Prostate gland (tissue), 2 donors: ENCODE data around the gene TMEM204. TPM values are rescaled to one million over a fixed set of nuclear protein-coding genes. Genes with fewer than 3 reads are reported as not detected.

Source experiments
- DNase-seq: peaks from one replicate; pipeline ENCODE4 v3.0.0-alpha.2; 2019; ENCODE audit warnings: low spot score
- H3K27ac ChIP-seq, 2 donors: fragments of 200-600 bp; sonication (generic); 2 replicates each; pipeline ENCODE4 v1.5.1; 2017 to 2019
- H3K27me3 ChIP-seq: fragments of 200-600 bp; sonication (generic); replicated peaks from 2 replicates; pipeline ENCODE4 v1.5.1; 2019; ENCODE audit not compliant: insufficient read depth
- H3K36me3 ChIP-seq, 2 donors: fragments of 200-600 bp; sonication (generic); 1 replicate in 1 of 2; 2 replicates in 1 of 2; pipeline versions ENCODE4 v1.5.1 to v1.8.1; 2017 to 2019
- H3K4me1 ChIP-seq: fragments of 200-600 bp; sonication (generic); replicated peaks from 2 replicates; pipeline ENCODE4 v1.5.1; 2019
- H3K4me3 ChIP-seq, 2 donors: fragments of 200-600 bp; sonication (generic); 2 replicates each; pipeline ENCODE4 v1.5.1; 2017 to 2019
- H3K9me3 ChIP-seq: fragments of 200-600 bp; sonication (generic); 2 replicates; pipeline ENCODE4 v1.5.1; 2017
- POLR2A ChIP-seq: fragments of 450-650 bp; IDR thresholded peaks from one replicate; pipeline ENCODE4 v1.6.1; 2016; ENCODE audit warnings: antibody characterized with exemption, mild to moderate bottlenecking
- POLR2AphosphoS5 ChIP-seq: sonication (generic); formaldehyde crosslinking; IDR thresholded peaks from one replicate; pipeline ENCODE4 v1.6.1; 2017; ENCODE audit warnings: antibody characterized with exemption
- WGBS: methylation state at CpG from one replicate; pipeline ENCODE4 v1.1.5; 2018; 5-methylcytosine and 5-hydroxymethylcytosine counted together
- intact Hi-C: fragments of 100-400 bp; cut with DNase I; formaldehyde crosslinking; loops from one replicate; pipeline ENCODE4 v1.14.2; 2022
- total RNA-seq, 2 donors: library from RNA; depleted of rRNA; stranded (reverse); fragments of >200 nt; gene quantifications; one replicate each; pipeline ENCODE4 v1.1.0, GENCODE V29; 2016
- TF ChIP-seq, protein P1 (sequence below), 4 experiments: fragments of 200-600 bp in 2 of 4; fragments of 450-650 bp in 2 of 4; sonication (generic) in 2 of 4; IDR thresholded peaks; 1 replicate in 3 of 4; 2 replicates in 1 of 4; pipeline ENCODE4 v1.5.1; 2016 to 2019; ENCODE audit warnings: antibody characterized with exemption in 4 of 4, mild to moderate bottlenecking in 2 of 4, moderate library complexity in 2 of 4

Gene TMEM204
- total RNA-seq, 2 donors from 2014 or later, result 20.7 to 33.9 TPM

- no peak overlapping the region for H3K4me3 ChIP-seq
- peaks cover 0 to 4% of the 10 kb centered on the region in 2 donors for H3K36me3 ChIP-seq
- no peak for DNase-seq
- no peaks in the 10 kb centered on the region for H3K9me3 ChIP-seq
- 84% methylated on average over 15 of the region's 15 CpGs for WGBS
- intact Hi-C loops, result no loop called here
- TF ChIP-seq POLR2A (no peak), POLR2AphosphoS5 (no peak)
- TF ChIP-seq, protein P1, sequence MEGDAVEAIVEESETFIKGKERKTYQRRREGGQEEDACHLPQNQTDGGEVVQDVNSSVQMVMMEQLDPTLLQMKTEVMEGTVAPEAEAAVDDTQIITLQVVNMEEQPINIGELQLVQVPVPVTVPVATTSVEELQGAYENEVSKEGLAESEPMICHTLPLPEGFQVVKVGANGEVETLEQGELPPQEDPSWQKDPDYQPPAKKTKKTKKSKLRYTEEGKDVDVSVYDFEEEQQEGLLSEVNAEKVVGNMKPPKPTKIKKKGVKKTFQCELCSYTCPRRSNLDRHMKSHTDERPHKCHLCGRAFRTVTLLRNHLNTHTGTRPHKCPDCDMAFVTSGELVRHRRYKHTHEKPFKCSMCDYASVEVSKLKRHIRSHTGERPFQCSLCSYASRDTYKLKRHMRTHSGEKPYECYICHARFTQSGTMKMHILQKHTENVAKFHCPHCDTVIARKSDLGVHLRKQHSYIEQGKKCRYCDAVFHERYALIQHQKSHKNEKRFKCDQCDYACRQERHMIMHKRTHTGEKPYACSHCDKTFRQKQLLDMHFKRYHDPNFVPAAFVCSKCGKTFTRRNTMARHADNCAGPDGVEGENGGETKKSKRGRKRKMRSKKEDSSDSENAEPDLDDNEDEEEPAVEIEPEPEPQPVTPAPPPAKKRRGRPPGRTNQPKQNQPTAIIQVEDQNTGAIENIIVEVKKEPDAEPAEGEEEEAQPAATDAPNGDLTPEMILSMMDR (IDR thresholded peaks at IDR 0.05), result no peak
- no peak overlapping the region for H3K27ac ChIP-seq
- H3K4me1 ChIP-seq, result no peaks in the 10 kb centered on the region
- no peaks in the 10 kb centered on the region for H3K27me3 ChIP-seq
Observed at GRCh38 chr16:1583180-1583579, 49.7 kb downstream of the TMEM204 start.

- H3K36me3 ChIP-seq, result peaks cover 0 to 12% of the 10 kb centered on the region in 2 donors
- TF ChIP-seq, protein P1 (IDR thresholded peaks at IDR 0.05), result no peak
- TF ChIP-seq POLR2AphosphoS5 (no peak), POLR2A (no peak)
- H3K9me3 ChIP-seq, result no peaks in the 10 kb centered on the region
- no peaks in the 10 kb centered on the region for H3K27me3 ChIP-seq
- H3K4me3 ChIP-seq, result no peak overlapping the region
- H3K27ac ChIP-seq, result no peak overlapping the region
- intact Hi-C loops, result no loop called here
- DNase-seq, result no peak
- 81% methylated on average over 8 of the region's 8 CpGs for WGBS
- no peaks in the 10 kb centered on the region for H3K4me1 ChIP-seq
Observed at GRCh38 chr16:1584926-1585484, 51.5 kb downstream of the TMEM204 start.

DNA sequence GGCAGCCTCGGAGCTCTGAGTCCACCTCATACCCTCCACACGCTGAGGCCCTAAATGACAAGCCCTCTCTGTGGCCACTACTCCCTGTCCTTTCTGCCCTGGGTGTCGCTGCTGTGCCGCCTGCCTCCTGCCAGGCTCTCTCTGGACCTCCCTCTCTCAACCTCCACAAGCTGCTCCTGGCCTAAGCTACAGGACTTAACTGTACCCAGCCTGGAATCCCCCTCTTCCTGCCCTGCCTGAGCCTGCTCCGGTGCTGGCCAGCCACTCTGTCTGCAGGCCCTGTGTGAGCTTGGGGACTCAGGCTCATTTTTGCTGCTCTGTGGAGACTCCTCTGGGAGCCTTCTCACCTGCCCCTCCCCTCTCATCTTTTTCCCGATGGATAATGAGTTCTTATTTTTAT is 56.9 kb downstream of the TMEM204 start:
- H3K4me1 ChIP-seq, result no peaks in the 10 kb centered on the region
- H3K4me3 ChIP-seq, result no peak overlapping the region
- TF ChIP-seq POLR2A (no peak), POLR2AphosphoS5 (no peak)
- TF ChIP-seq, protein P1 (IDR thresholded peaks at IDR 0.05), result no peak

DNA sequence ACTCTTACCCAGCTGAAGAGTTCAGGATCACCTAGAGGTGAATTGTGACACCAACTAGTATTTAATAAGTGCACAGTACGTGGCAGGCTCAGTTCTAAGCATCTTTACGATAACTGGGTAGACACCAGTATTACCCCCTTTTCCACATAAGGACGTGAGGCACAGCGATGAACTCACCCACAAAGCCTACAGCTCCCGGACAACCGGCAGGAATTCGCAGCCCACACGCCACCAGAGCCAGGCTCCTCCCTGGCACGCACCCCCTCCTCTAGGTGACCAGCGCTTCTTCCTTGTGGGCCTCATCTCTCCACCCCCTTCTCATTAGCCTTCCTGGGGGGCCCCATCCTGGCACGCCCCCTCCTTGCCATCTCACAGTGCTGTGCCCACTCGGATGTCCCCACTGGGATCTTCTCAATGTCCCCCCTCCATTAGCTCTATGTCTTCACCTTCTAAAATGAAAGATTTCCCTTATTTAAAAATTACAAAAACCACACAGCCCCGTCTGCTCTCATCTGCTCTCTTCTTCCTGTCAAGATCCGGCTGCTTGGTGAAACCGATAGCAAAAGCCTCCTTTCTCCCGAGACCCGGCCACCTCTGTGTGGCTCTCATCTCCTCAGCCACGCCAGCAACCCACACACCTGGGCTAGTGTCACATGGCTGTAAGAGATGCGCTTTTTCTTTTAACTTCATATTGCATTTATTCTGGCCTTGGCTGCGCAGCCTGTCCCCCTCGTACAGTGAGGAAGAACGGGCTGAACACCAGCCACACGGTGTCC is 57.7 kb downstream of the TMEM204 start:
- Histone ChIP-seq H3K4me1 (no peaks in the 10 kb centered on the region), H3K9me3 (no peaks in the 10 kb centered on the region), H3K36me3 (peaks cover 0 to 8% of the 10 kb centered on the region in 2 donors), H3K27me3 (no peaks in the 10 kb centered on the region), H3K27ac (no peak overlapping the region), H3K4me3 (no peak overlapping the region)
- intact Hi-C loops, result no loop called here
- TF ChIP-seq POLR2A, result no peak
- TF ChIP-seq, protein P1 (IDR thresholded peaks at IDR 0.05), result no peak
- TF ChIP-seq POLR2AphosphoS5, result no peak
- no peak for DNase-seq
- 90% methylated on average over 23 of the region's 23 CpGs for WGBS

More for the DNA sequence above, 56.9 kb downstream of the TMEM204 start:
- WGBS, result 91% methylated on average over 6 of the region's 6 CpGs
- Histone ChIP-seq H3K9me3 (no peaks in the 10 kb centered on the region), H3K27me3 (no peaks in the 10 kb centered on the region), H3K27ac (no peak overlapping the region), H3K36me3 (peaks cover 0 to 8% of the 10 kb centered on the region in 2 donors)
- DNase-seq, result no peak
- intact Hi-C loops, result no loop called here
